ENCODE results near the gene LDLRAD3.

LDLRAD3 gene

GRCh38 chr11:36019005-36019596 lies 75.2 kb downstream of the LDLRAD3 start:
- H3K27ac ChIP-seq = no peak overlapping the region
- no peak for TF ChIP-seq ZFX (IDR thresholded peaks at IDR 0.05; ENCODE audit: borderline replicate concordance)

- no peak overlapping the region for H3K27ac ChIP-seq
- TF ChIP-seq CTCF (IDR thresholded peaks at IDR 0.05) = no peak
- TF ChIP-seq ZFX (IDR thresholded peaks at IDR 0.05; ENCODE audit: borderline replicate concordance) = no peak
Measured at GRCh38 chr11:36019722-36020121, 75.9 kb downstream of the LDLRAD3 start.

GRCh38 chr11:36022882-36023281 lies 79.0 kb downstream of the LDLRAD3 start:
- no peak overlapping the region for H3K27ac ChIP-seq
- TF ChIP-seq CTCF (IDR thresholded peaks at IDR 0.05) = no peak
- no peak for TF ChIP-seq ZFX (IDR thresholded peaks at IDR 0.05; ENCODE audit: borderline replicate concordance)

GRCh38 chr11:36023922-36024321 lies 80.1 kb downstream of the LDLRAD3 start:
- no peak overlapping the region for H3K27ac ChIP-seq
- TF ChIP-seq CTCF (IDR thresholded peaks at IDR 0.05) (no peak), ZFX (IDR thresholded peaks at IDR 0.05; ENCODE audit: borderline replicate concordance) (no peak)

- no peak for TF ChIP-seq CTCF (IDR thresholded peaks at IDR 0.05)
- no peak overlapping the region for H3K27ac ChIP-seq
Measured at GRCh38 chr11:36024716-36025115, 80.9 kb downstream of the LDLRAD3 start.

- no peak overlapping the region for H3K27ac ChIP-seq
- TF ChIP-seq ZFX (IDR thresholded peaks at IDR 0.05; ENCODE audit: borderline replicate concordance) = no peak
- no peak for TF ChIP-seq CTCF (IDR thresholded peaks at IDR 0.05)
Measured at GRCh38 chr11:36026315-36026968, 82.6 kb downstream of the LDLRAD3 start.

- TF ChIP-seq CTCF (IDR thresholded peaks at IDR 0.05) (no peak), ZFX (IDR thresholded peaks at IDR 0.05; ENCODE audit: borderline replicate concordance) (no peak)
- H3K27ac ChIP-seq = no peak overlapping the region
Measured at GRCh38 chr11:36027731-36028130, 83.9 kb downstream of the LDLRAD3 start.

- no peak for TF ChIP-seq ZFX (IDR thresholded peaks at IDR 0.05; ENCODE audit: borderline replicate concordance)
- no peak for TF ChIP-seq CTCF (IDR thresholded peaks at IDR 0.05)
- no peak overlapping the region for H3K27ac ChIP-seq
Measured at GRCh38 chr11:36029616-36030015, 85.8 kb downstream of the LDLRAD3 start.

Data from 22Rv1 (cell line).